CD4-positive, alpha-beta T cell (primary cell): ENCODE measurements around the gene HIBADH. TPM values are rescaled to one million over a fixed set of nuclear protein-coding genes. Genes with fewer than 3 reads are reported as not detected.

Experiments used
- ATAC-seq: fragments of 200-7000 bp; cut with Tn5 transposase; one replicate; pipeline ENCODE4 v1.10.0; 2022; ENCODE audit warnings: mild to moderate bottlenecking; ENCODE audit not compliant: poor library complexity
- CTCF ChIA-PET: fragments of 350-600 bp; sonication (Branson Sonifier 250); formaldehyde crosslinking; loops from one replicate; lab custom pipeline; 2021; ENCODE audit warnings: antibody characterized with exemption, inconsistent platforms; lab: Charles Lee
- POLR2A ChIA-PET: fragments of 350-600 bp; sonication (Branson Sonifier 250); formaldehyde crosslinking; loops from one replicate; lab custom pipeline; 2021; ENCODE audit warnings: antibody characterized with exemption, inconsistent platforms; lab: Charles Lee
- DNase-seq, 14 experiments: peaks; one replicate each; pipeline ENCODE4 v3.0.0-alpha.2; 2013 to 2020; ENCODE audit warnings: mixed read lengths in 2 of 14
- H3K27ac ChIP-seq, 2 donors: one replicate each; pipeline versions ENCODE4 v1.5.1 to v1.7.0; 2013; ENCODE audit warnings: low read length in 2 of 2, low read depth in 1 of 2, mild to moderate bottlenecking in 1 of 2
- H3K27me3 ChIP-seq, 2 experiments: 1 replicate in 1 of 2; 2 replicates in 1 of 2; pipeline versions ENCODE4 v1.6.1 to v1.7.0; 2013; ENCODE audit warnings: low read length in 2 of 2, control low read depth in 1 of 2, mild to moderate bottlenecking in 1 of 2, moderate library complexity in 1 of 2; ENCODE audit not compliant: insufficient read depth in 2 of 2, control insufficient read depth in 1 of 2
- H3K36me3 ChIP-seq: one replicate; pipeline ENCODE4 v1.6.1; 2013; ENCODE audit warnings: low read length, control low read depth; ENCODE audit not compliant: insufficient read depth
- H3K4me1 ChIP-seq: one replicate; pipeline ENCODE4 v1.6.1; 2013; ENCODE audit warnings: low read length, control low read depth; ENCODE audit not compliant: insufficient read depth
- H3K4me3 ChIP-seq: one replicate; pipeline ENCODE4 v1.5.1; 2013; ENCODE audit warnings: mild to moderate bottlenecking, low read length, moderate library complexity
- H3K9me3 ChIP-seq, 2 experiments: 1 replicate in 1 of 2; 2 replicates in 1 of 2; pipeline versions ENCODE4 v1.6.1 to v1.7.0; 2013; ENCODE audit warnings: low read length in 2 of 2, mild to moderate bottlenecking in 2 of 2, control low read depth in 1 of 2, moderate library complexity in 1 of 2; ENCODE audit not compliant: control insufficient read depth in 1 of 2, insufficient read depth in 1 of 2
- H3K27ac Mint-ChIP-seq: one replicate; pipeline ENCODE4 v1.8.0; 2020; ENCODE audit warnings: mixed read lengths
- H3K27me3 Mint-ChIP-seq: one replicate; pipeline ENCODE4 v1.8.0; 2021; ENCODE audit warnings: mixed read lengths
- H3K36me3 Mint-ChIP-seq: one replicate; pipeline ENCODE4 v1.8.0; 2021; ENCODE audit warnings: low read depth, mixed read lengths
- H3K4me1 Mint-ChIP-seq: one replicate; pipeline ENCODE4 v1.8.0; 2021; ENCODE audit warnings: low read depth, mixed read lengths
- H3K4me3 Mint-ChIP-seq: one replicate; pipeline ENCODE4 v1.8.0; 2020; ENCODE audit warnings: mild to moderate bottlenecking, mixed read lengths
- H3K9me3 Mint-ChIP-seq: one replicate; pipeline ENCODE4 v1.8.0; 2020; ENCODE audit warnings: mixed read lengths
- intact Hi-C, 2 experiments: fragments of 100-400 bp; cut with DNase I in 1 of 2; cut with micrococcal nuclease in 1 of 2; formaldehyde crosslinking; loops; one replicate each; pipeline versions ENCODE4 v1.15.1 to v1.9.0; 2023 to 2025; cut with DNase I, micrococcal nuclease
- total RNA-seq, 174 experiments: library from RNA in 2 of 174; stranded (reverse) in 2 of 174; gene quantifications; one replicate each; pipeline ENCODE4 v1.2.3 and lab custom pipeline; 2021 to 2026
- TF ChIP-seq, protein P1 (sequence below): fragments of 200-600 bp; IDR thresholded peaks from one replicate; pipeline ENCODE4 v1.8.0; 2022; ENCODE audit warnings: antibody characterized with exemption, mild to moderate bottlenecking

Gene HIBADH
- total RNA-seq, 2 experiments from 2014 or later = 6.3 to 8.4 TPM

DNA sequence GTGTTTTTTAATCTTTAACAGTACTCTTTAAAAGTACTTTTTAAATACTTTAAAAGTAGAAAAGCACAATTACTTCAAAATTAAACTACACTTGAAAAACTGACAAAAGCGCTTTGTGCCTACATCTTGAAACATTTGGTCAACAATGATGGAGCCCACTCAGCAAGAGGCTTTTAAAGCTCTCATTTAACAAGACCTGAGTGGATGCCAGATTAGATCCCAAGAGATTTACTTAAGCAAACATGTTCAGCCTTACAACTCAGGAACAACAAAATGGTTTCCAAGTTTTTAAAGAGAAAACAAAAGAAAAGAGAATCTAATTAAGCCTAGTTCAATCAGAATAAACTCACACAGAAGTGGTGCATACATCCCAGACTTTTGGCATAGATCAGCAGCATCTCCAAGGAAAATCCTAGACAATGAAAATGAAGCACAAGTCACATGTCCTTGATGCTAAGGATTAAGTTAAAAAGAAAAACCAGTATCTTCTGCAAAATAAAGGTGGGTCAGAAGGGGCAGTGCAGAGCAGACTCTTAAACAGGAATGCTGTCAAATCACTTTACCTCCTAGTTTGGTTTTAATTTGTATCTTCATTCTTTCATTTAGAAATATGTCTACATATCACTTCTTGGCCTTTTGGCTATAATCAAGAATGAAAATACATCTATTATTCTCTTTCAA, 26.2 kb downstream of the HIBADH start:
- no peaks in the 10 kb centered on the region for H3K27me3 Mint-ChIP-seq
- Histone ChIP-seq H3K27ac (no peak overlapping the region), H3K9me3 (no peaks in the 10 kb centered on the region), H3K4me3 (no peak overlapping the region), H3K36me3 (no peaks in the 10 kb centered on the region), H3K27me3 (no peaks in the 10 kb centered on the region), H3K4me1 (peaks cover 4% of the 10 kb centered on the region)
- H3K36me3 Mint-ChIP-seq = peaks cover 61% of the 10 kb centered on the region
- H3K27ac Mint-ChIP-seq = no peak overlapping the region
- DNase-seq (no peak), ATAC-seq (no peak)
- no peak overlapping the region for H3K4me3 Mint-ChIP-seq
- TF ChIP-seq, protein P1, sequence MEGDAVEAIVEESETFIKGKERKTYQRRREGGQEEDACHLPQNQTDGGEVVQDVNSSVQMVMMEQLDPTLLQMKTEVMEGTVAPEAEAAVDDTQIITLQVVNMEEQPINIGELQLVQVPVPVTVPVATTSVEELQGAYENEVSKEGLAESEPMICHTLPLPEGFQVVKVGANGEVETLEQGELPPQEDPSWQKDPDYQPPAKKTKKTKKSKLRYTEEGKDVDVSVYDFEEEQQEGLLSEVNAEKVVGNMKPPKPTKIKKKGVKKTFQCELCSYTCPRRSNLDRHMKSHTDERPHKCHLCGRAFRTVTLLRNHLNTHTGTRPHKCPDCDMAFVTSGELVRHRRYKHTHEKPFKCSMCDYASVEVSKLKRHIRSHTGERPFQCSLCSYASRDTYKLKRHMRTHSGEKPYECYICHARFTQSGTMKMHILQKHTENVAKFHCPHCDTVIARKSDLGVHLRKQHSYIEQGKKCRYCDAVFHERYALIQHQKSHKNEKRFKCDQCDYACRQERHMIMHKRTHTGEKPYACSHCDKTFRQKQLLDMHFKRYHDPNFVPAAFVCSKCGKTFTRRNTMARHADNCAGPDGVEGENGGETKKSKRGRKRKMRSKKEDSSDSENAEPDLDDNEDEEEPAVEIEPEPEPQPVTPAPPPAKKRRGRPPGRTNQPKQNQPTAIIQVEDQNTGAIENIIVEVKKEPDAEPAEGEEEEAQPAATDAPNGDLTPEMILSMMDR = no peak
- no peaks in the 10 kb centered on the region for H3K9me3 Mint-ChIP-seq
- POLR2A ChIA-PET = no interaction called here
- CTCF ChIA-PET = no interaction called here
- peaks cover 34% of the 10 kb centered on the region for H3K4me1 Mint-ChIP-seq
- intact Hi-C loops = no loop called here

DNA sequence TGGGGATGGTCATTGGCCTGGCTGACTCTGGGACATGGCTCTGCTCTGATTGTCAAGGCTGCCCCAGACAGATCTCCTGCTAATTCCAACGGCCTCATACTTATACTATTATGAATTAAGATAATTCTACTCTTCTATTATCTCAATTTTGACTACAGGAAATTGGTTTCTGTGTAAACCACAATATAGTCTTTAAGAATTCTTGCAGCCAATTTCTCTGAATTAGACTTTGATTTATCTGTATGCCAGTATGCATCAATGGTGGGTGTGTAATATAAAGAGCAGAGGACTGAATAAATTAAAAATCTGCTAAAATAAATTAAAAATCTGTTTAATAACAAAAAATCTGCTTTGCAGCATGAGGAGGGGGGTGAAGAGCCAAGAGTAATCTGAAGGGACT, 27.0 kb downstream of the HIBADH start:
- H3K27ac ChIP-seq = no peak overlapping the region
- intact Hi-C loops = no loop called here
- H3K27me3 Mint-ChIP-seq = no peaks in the 10 kb centered on the region
- ChIA-PET POLR2A (no interaction called here), CTCF (no interaction called here)
- no peaks in the 10 kb centered on the region for H3K9me3 ChIP-seq
- DNase-seq (peak in 1 of 14 experiments; percentile 1), ATAC-seq (no peak)
- H3K4me1 ChIP-seq = peaks cover 4% of the 10 kb centered on the region
- H3K36me3 ChIP-seq = no peaks in the 10 kb centered on the region
- no peak overlapping the region for H3K4me3 Mint-ChIP-seq
- peaks cover 61% of the 10 kb centered on the region for H3K36me3 Mint-ChIP-seq
- H3K27me3 ChIP-seq = no peaks in the 10 kb centered on the region
- no peak overlapping the region for H3K27ac Mint-ChIP-seq
- no peak overlapping the region for H3K4me3 ChIP-seq
- H3K9me3 Mint-ChIP-seq = no peaks in the 10 kb centered on the region
- H3K4me1 Mint-ChIP-seq = peaks cover 30% of the 10 kb centered on the region
- TF ChIP-seq, protein P1 = no peak

DNA sequence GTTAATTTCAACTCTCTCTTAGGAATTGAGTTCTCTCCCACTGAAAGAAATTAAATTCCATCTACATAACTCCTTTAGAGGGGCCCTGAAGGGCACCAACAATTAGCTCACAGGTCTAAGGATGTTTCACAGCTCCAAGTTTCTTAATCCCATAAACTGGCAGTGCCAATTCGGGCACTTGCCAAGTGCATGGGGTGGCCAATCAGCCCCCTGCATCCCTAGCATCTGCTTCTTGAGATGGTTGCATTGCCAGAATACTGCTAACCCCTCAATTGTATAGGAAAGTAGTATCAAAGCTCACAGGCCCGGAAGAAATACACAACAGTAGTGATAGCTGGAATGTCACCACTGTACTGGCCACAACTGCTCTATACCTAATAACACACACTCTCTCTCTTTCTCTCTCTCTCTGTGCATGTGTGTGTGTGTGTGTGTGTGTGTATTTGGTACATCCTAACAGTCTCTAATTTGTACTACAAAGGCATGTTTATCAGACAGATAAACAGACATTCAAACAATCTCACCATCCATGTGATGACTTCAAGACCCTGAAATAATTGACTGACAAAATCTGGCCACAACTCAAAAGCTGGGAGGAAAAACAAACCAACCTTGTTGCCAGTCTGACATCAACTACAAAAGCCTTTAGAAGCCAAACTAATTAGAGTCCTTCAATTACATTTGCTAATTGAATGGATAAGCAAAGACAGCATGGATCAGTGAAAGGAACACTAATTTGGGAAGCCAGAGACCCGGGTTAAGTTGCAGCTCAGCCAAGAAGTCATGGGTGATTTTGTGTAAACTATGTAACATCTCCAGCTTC, 27.8 kb downstream of the HIBADH start:
- H3K9me3 Mint-ChIP-seq = no peaks in the 10 kb centered on the region
- TF ChIP-seq, protein P1 = no peak
- Histone ChIP-seq H3K27ac (no peak overlapping the region), H3K4me1 (peaks cover 4% of the 10 kb centered on the region), H3K9me3 (no peaks in the 10 kb centered on the region), H3K27me3 (no peaks in the 10 kb centered on the region), H3K4me3 (no peak overlapping the region), H3K36me3 (peaks cover 4% of the 10 kb centered on the region)
- DNase-seq (no peak), ATAC-seq (no peak)
- intact Hi-C loops = no loop called here
- H3K4me1 Mint-ChIP-seq = peaks cover 30% of the 10 kb centered on the region
- H3K36me3 Mint-ChIP-seq = peaks cover 61% of the 10 kb centered on the region
- POLR2A ChIA-PET = interaction anchor here (1.1 kb wide), 1 partner anchor 9 kb away, joined by 4 read pairs; no protein-coding TSS in a partner anchor
- no peak overlapping the region for H3K4me3 Mint-ChIP-seq
- CTCF ChIA-PET = interaction anchor here (0.9 kb wide), 1 partner anchor 28 kb away, joined by 3 read pairs; no protein-coding TSS in a partner anchor
- no peaks in the 10 kb centered on the region for H3K27me3 Mint-ChIP-seq
- H3K27ac Mint-ChIP-seq = no peak overlapping the region
